ENCODE measurements around the gene OR9A4. TPM values are rescaled to one million over a fixed set of nuclear protein-coding genes. Genes with fewer than 3 reads are reported as not detected.

OR9A4 gene, protein sequence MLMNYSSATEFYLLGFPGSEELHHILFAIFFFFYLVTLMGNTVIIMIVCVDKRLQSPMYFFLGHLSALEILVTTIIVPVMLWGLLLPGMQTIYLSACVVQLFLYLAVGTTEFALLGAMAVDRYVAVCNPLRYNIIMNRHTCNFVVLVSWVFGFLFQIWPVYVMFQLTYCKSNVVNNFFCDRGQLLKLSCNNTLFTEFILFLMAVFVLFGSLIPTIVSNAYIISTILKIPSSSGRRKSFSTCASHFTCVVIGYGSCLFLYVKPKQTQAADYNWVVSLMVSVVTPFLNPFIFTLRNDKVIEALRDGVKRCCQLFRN
- 0.26 TPM in 1 of 2 replicates, not detected in the other for total RNA-seq

DNA sequence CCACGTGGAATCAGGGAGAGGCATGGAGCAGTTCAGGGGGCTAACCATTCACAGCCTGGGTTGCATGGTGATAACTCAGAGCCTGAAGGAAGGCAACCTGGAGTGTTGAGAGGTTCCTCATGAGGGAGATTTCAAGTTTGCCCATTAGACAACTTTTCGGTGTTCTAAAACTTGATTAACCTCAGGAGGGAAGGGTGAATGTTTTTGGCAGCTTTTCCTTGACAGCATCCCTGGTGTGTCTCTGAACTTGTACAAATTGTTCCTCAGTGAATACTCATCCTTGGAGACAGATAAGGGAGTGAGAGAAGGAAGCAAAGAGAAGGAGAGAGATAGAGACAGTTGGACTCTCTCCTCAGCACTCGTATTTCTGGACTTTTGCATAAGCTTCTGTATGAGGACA, at the start of gene OR9A4:
TSS of gene OR9A4 (plus strand) at position 301 of the 400 bp plus-strand sequence. CDS start 2,477 bp downstream, outside the sequence.
- TF ChIP-seq, protein P1, sequence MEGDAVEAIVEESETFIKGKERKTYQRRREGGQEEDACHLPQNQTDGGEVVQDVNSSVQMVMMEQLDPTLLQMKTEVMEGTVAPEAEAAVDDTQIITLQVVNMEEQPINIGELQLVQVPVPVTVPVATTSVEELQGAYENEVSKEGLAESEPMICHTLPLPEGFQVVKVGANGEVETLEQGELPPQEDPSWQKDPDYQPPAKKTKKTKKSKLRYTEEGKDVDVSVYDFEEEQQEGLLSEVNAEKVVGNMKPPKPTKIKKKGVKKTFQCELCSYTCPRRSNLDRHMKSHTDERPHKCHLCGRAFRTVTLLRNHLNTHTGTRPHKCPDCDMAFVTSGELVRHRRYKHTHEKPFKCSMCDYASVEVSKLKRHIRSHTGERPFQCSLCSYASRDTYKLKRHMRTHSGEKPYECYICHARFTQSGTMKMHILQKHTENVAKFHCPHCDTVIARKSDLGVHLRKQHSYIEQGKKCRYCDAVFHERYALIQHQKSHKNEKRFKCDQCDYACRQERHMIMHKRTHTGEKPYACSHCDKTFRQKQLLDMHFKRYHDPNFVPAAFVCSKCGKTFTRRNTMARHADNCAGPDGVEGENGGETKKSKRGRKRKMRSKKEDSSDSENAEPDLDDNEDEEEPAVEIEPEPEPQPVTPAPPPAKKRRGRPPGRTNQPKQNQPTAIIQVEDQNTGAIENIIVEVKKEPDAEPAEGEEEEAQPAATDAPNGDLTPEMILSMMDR (IDR thresholded peaks at IDR 0.05; ENCODE audit: insufficient read depth, low read length, severe bottlenecking): no peak
- H3K27me3 ChIP-seq (ENCODE audit: control insufficient read depth, insufficient read depth, low read length): no peaks in the 10 kb centered on the region
- peak; percentile 40 for FAIRE-seq

DNA sequence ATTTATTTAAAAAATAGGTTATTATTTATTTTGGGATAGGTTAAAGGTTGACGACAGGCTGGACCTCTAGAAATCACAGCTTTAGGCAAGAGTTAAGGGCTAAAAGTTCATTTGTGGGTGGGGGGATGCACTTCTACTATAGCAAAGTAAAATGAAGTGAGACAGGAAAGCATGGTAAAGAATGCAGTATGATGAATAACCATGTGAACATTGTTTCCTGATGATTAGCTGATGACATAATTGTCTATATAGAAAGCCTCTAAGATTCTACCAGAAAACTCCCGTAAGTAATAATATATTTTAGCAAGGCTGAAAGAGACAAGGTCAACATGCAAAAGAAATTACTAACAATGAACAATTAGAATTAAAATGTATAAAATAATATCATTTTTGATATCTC, 49.2 kb upstream of the OR9A4 start:
- no peak overlapping the region for H3K4me3 ChIP-seq (ENCODE audit: low read depth, low read length)
- no peaks in the 10 kb centered on the region for H3K36me3 ChIP-seq (ENCODE audit: control insufficient read depth, insufficient read depth, low read length)
- TF ChIP-seq, protein P1 (IDR thresholded peaks at IDR 0.05; ENCODE audit: insufficient read depth, low read length, severe bottlenecking): no peak
- DNase-seq (ENCODE audit: low read depth): peak; percentile 76
- H3K27me3 ChIP-seq (ENCODE audit: control insufficient read depth, insufficient read depth, low read length): no peaks in the 10 kb centered on the region
- no peak for FAIRE-seq

More for the DNA sequence above, at the start of gene OR9A4:
- no peak for DNase-seq (ENCODE audit: low read depth)
- Histone ChIP-seq H3K4me3 (ENCODE audit: low read depth, low read length) (no peak within 1 kb of the TSS), H3K36me3 (ENCODE audit: control insufficient read depth, insufficient read depth, low read length) (no peaks in the 10 kb centered on the region)

DNA sequence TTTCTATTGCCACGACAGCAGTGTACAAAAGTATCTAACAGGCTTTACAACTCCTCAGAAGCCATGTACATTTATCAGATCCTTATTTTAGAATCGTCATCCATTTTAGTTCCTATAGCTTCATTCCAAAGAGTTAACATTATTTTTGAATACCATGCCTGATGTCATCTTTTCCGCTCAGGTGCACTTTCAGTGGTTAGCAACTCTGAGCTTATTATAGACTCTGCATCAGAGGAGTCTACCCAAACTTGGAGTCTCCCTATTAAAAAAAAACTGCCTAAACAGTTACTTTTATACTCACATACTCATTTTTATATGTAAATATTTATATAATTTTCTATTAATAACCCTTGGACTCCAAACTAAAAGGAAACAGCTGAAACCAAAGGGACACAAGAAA, 43.3 kb upstream of the OR9A4 start:
- Histone ChIP-seq H3K36me3 (ENCODE audit: control insufficient read depth, insufficient read depth, low read length) (no peaks in the 10 kb centered on the region), H3K27me3 (ENCODE audit: control insufficient read depth, insufficient read depth, low read length) (no peaks in the 10 kb centered on the region), H3K4me3 (ENCODE audit: low read depth, low read length) (no peak overlapping the region)
- DNase-seq (ENCODE audit: low read depth) (no peak), FAIRE-seq (no peak)
- TF ChIP-seq, protein P1 (IDR thresholded peaks at IDR 0.05; ENCODE audit: insufficient read depth, low read length, severe bottlenecking): no peak

DNA sequence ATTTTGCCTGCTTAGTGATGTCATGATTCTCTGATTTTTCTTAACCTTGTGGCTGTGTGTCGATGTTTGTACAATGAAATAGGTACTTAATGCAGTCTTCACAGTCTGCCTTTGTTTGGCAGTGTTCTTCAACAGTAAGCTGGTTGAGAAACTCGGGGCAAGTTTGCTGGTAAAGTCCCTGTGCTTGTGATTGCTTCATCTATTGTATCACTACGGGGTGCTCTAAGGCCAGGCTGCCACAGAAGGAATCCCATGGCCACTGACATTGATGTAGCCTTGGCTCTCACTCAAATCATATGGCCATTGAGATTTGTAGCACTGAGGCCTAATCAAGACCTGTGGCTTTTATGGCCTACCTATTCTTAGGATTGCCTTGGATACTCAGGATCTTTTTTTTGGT, 41.4 kb upstream of the OR9A4 start:
- DNase-seq (ENCODE audit: low read depth) (no peak), FAIRE-seq (no peak)
- TF ChIP-seq, protein P1 (IDR thresholded peaks at IDR 0.05; ENCODE audit: insufficient read depth, low read length, severe bottlenecking): no peak
- no peak overlapping the region for H3K4me3 ChIP-seq (ENCODE audit: low read depth, low read length)
- no peaks in the 10 kb centered on the region for H3K36me3 ChIP-seq (ENCODE audit: control insufficient read depth, insufficient read depth, low read length)
- H3K27me3 ChIP-seq (ENCODE audit: control insufficient read depth, insufficient read depth, low read length): no peaks in the 10 kb centered on the region

DNA sequence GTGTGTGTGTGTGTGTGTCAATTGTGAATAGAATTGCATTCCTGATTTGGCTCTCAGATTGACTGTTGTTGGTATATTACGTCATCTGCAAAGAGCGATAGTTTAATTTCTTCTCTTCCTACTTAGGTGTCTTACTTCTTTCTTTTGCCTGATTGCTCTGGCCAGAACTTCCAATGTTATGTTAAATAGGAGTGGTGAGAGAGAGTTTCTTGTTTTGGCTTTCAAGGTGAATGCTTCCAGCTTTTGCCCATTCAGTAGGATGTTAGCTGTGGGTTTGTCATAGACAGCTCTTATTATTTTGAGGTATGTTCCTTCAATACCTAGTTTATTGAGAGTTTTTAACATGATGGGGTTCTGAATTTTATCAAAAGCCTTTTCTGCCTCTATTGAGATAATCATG, 40.7 kb upstream of the OR9A4 start:
- DNase-seq (ENCODE audit: low read depth) (no peak), FAIRE-seq (no peak)
- H3K36me3 ChIP-seq (ENCODE audit: control insufficient read depth, insufficient read depth, low read length): no peaks in the 10 kb centered on the region

More for the DNA sequence above, 40.7 kb upstream of the OR9A4 start:
- TF ChIP-seq, protein P1 (IDR thresholded peaks at IDR 0.05; ENCODE audit: insufficient read depth, low read length, severe bottlenecking): no peak
- no peaks in the 10 kb centered on the region for H3K27me3 ChIP-seq (ENCODE audit: control insufficient read depth, insufficient read depth, low read length)
- no peak overlapping the region for H3K4me3 ChIP-seq (ENCODE audit: low read depth, low read length)

All from bronchial epithelial cell (primary cell).